GM13977 (cell line): ENCODE results near the gene RNF166.

Experiments
- DNase-seq: peaks from one replicate; pipeline ENCODE4 v3.0.0; 2012; ENCODE audit warnings: low spot score
- in situ Hi-C: fragments of 300-500 bp; cut with MboI; formaldehyde crosslinking; loops from one replicate; pipeline ENCODE4 v1.12.0; 2022; ENCODE audit warnings: low sequenced_read_pairs, low pct_unique_long_range_greater_than_20kb, mixed read lengths, inconsistent platforms; ENCODE audit not compliant: unreplicated experiment
- TF ChIP-seq, protein P1 (sequence below): IDR thresholded peaks from 2 replicates; pipeline ENCODE4 v1.5.1; 2012; ENCODE audit warnings: mild to moderate bottlenecking, control low read depth; ENCODE audit not compliant: insufficient read depth; ENCODE audit errors: extremely low read depth, missing control alignments

RNF166 gene

DNA sequence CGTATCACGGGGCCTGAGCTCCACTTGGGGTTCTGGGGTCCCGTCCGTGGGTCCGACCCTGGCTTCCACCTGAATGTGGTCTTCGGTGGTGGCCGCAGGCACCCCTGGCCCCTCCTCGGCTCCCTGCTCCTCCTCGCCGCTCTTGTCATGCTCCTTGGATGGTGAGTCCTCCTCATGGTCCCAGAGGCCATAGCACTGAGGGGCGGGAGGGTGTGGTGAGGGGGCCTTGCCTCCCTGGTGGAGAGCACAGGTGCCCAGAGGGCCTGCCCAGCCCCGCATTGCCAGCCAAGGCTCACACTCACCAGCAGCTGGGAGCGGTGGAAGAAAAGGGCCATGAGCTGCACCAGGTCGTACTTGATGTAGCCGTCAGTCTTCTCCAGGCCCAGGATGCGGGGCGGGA, 15.0 kb upstream of the RNF166 start:
- in situ Hi-C loops, result no loop called here
- TF ChIP-seq, protein P1, sequence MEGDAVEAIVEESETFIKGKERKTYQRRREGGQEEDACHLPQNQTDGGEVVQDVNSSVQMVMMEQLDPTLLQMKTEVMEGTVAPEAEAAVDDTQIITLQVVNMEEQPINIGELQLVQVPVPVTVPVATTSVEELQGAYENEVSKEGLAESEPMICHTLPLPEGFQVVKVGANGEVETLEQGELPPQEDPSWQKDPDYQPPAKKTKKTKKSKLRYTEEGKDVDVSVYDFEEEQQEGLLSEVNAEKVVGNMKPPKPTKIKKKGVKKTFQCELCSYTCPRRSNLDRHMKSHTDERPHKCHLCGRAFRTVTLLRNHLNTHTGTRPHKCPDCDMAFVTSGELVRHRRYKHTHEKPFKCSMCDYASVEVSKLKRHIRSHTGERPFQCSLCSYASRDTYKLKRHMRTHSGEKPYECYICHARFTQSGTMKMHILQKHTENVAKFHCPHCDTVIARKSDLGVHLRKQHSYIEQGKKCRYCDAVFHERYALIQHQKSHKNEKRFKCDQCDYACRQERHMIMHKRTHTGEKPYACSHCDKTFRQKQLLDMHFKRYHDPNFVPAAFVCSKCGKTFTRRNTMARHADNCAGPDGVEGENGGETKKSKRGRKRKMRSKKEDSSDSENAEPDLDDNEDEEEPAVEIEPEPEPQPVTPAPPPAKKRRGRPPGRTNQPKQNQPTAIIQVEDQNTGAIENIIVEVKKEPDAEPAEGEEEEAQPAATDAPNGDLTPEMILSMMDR, result no peak
- no peak for DNase-seq

DNA sequence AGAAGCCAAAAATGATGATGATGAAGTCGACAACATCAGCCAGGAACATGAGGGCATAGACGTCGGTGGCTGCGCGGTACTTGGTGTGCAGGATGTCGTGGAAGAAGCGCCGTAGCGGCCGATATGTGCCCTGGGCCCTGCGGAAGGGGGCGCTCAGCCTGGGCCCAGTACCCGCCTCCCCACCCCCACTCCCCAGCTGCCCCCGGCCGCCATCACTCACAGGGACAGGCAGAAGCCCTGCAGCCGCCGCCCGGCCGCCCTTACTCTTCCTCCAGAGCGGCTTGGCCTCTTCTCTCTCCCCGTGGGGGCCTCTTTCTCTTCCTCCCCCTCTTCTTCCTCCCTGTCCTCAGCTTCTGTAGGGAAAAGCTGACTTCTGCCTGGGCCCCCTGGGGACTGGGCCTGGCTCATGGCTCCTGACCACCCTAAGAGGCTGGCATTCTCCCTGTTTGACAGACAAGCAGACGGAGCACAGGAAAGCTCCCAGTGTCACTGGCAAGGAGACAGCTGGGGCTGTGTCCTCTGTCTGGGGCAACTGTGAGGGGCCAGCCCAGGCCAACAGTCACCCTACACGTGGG, 14.3 kb upstream of the RNF166 start:
- in situ Hi-C loops, result no loop called here
- no peak for DNase-seq
- TF ChIP-seq, protein P1, result no peak

DNA sequence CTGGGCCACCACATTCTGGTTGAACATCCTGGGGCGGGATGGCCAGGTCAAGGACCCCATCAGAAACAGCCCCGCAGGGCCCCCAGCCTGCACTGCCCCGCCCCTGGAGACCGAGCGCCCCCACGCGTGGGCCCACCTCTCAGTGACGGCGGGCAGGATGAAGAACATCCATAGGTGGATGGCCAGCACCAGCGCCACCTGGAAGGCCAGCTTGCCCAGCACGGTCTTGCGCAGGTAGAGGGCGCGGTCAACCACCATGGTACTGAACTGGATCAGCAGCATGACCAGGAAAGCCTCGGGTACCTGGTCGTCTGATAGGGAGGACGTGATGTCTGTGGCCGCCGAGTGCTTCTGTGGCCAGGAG, 13.7 kb upstream of the RNF166 start:
- DNase-seq, result no peak
- in situ Hi-C loops, result no loop called here
- TF ChIP-seq, protein P1, result no peak

DNA sequence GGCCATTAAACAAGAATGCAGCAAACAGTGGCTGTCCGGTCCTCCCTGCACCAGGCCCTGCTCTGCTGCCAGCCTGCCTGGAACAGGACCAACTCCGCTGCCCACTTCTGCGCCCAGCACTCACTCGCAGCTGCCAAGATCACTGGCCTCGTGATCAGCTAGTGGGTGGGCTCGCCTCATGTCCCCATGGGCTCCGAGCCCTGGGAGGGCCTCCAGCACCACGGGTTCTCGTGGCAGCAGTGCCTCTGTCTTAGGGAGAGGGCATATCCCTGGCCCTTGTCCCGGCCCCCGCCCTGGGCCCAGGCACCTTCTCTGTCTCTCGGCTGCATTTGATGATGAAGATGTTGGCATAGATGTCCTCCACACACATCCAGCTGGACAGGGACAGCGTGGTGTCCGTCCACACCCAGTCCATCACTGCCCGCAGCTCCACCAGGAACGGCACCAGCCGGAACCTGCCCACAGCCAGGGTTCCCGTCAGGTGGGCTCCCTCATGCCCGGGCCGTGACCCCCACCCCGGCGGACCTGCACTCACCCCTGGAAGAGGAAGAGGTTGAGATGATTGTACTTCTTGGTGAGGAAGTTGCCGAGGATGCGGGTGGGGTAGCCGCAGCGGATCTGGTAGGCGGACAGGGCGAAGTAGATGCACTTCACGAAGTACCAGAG, 13.2 kb upstream of the RNF166 start:
- in situ Hi-C loops, result no loop called here
- TF ChIP-seq, protein P1, result no peak
- DNase-seq, result no peak

DNA sequence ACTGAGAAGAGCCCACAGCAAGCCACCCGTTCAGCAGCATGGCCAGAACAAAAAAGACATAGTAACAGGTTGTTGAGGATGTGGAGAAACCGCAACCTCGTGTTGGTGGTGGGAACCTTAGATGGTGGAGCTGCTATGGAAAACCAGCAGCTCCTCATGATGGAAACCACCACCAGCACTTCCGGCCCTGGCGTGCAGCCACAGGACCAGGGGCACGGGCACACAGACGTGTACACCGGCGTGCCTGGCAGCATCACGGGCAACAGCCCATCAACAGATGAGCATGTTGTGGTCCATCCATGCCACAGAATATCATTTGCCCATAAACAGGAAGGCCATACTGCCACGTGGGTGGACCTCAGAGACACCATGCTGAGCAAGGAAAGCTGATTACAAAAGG, 12.0 kb upstream of the RNF166 start:
- TF ChIP-seq, protein P1, result no peak
- DNase-seq, result no peak
- in situ Hi-C loops, result no loop called here

DNA sequence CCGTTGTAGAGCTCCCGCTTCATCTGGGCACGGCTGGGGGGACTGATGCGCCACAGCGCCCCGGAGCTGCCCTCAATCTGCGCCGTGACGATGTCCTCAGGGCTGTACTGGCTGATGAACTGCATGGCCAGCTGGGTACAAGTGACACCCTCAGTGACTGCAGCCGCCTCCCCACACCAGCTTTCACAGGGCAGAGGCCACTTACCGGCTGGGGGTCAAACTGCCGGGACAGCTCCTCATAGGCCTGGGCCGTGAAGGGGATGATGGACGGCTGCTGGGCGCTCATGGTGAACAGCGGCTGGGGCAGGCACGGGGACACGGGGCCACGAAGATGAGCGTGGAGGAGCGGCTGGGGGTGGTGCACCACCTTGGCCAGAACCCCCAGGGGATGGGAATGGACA, 10.4 kb upstream of the RNF166 start:
- no peak for DNase-seq
- TF ChIP-seq, protein P1, result no peak
- in situ Hi-C loops, result no loop called here
